HG03342 (cell line): ENCODE data around the gene LMO7.
"Not testable (repeated sequence)": the region's sequence is repeated elsewhere in the genome, so short reads cannot be mapped to it uniquely, and the experiment has no call there.

Experiments
- ATAC-seq: cut with Tn5 transposase; IDR thresholded peaks from one replicate; pipeline ENCODE4 v1.9.1; 2021; ENCODE audit warnings: mild to moderate bottlenecking, moderate library complexity; ENCODE audit not compliant: unreplicated experiment

Gene LMO7

DNA sequence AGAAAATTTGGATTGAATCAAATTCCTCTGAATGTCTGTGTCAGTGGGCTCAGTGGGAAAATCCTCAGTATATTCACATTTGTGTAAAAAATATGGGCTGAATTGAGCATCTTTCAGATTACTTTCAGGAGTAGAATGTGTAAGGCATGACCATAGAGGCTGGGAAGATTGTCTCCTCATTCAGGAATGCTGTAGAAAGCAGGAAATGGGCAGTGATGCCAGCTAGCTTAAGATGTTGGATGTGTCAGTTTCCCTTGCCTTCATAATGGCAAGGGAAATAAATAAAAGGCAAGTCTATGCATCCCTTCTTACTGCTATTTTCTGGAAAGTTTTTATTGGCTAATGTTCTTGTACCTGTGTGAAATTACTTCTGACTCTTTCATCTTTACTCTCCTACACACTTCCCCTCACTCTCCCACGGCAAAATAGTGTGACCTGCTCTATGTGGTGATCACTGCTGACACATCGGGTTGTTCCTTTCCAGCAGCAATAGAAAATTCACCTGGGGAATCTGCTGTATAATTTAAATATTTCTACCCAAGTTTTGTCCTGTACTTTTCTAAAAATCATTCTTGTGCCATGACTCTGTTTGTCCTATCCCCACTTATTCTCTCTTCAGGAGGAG, 103.2 kb downstream of the LMO7 start:
- no peak for ATAC-seq

DNA sequence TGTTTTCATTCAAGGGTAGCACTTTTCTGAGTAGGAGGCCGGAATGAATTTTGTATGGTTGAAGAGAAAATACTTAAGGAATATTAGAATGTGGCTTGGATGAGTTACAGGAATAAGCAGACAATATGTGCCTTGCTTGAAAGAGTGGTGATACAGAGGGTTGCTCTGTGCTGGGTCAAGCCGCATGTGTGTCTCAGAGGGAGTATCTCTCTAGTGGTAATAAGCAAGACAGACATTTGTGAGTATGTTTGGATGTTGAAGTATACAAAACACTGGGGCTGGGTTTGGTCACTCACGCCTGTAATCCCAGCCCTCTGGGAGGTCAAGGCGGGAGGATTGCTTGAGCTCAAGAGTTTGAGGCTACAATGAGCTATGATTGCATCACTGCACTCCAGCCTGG, 103.9 kb downstream of the LMO7 start:
- ATAC-seq, result no peak

DNA sequence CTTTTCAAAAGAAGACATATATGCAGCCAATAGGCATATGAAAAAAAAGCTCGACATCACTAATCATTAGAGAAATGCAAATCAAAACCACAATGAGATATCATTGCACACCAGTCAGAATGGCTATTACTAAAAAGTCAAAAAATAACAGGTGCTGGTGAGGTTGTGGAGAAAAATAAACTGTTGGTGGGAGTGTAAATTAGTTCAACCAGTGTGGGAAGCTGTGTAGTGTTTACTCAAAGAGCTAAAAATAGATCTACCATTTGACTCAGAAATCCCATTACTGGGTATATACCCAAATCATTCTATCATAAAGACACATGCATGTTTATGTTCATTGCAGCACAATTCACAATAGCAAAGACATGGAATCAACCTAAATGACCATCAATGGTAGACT, 106.9 kb downstream of the LMO7 start:
- not testable (repeated sequence) for ATAC-seq

DNA sequence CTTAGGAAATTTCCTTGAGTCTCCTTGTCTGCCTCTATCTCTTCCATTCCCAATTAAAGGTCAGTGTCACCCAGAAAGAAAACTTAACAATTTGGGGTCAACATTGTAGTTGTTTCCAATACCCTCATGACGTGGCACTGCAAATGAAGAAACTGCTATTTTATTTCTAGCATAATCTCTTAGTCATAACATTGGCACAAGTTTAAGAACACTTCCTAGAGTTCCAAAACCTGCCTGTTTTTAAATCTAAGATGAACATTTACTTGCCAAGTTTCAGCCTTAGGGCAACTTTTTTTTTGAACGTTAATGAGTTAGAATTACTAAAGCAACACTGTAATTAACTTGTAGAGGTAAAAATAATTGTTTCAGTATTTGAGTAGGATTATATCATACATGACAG, 108.0 kb downstream of the LMO7 start:
- no peak for ATAC-seq

DNA sequence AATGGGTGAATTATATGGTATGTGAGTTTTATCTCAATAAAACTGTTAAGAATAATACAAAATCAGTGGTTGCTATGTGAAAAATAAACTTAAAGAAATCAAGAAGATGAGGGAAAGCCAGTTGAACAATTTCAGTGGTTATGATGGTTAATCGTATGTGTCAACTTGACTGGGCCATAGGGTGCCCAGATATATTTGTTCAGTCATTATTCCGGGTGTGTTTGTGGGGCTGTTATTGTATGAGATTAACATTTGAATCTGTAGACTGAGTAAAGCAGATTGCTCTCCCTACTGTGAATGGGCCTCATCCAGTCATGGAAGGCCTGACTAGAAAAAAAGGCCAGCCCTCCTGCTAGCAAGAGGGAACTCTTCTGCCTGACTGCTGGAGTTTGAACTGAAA, 109.3 kb downstream of the LMO7 start:
- ATAC-seq, result no peak

- ATAC-seq, result no peak
Measured at GRCh38 chr13:75748874-75749273, 112.7 kb downstream of the LMO7 start.

DNA sequence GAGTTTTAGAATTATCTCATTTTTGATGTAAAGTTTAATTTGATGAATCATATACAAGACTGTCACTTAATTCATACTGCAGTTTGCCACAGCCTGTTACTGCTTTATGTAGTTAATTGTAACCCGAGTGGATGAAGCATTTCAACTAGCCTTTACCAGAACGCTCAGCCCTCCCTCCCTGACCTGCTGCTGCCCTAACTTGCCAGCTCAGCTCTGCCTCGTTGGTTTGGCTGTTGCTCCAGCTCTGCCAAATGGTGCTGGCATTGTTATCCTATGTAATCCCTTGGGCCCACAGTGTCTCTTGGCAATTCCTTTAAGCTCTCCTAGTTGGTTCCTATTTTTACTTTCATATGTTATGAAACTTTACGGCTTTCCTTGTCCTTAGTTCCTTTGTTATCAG, 113.3 kb downstream of the LMO7 start:
- ATAC-seq, result no peak

- ATAC-seq, result no peak
Measured at GRCh38 chr13:75751350-75751749, 115.2 kb downstream of the LMO7 start.

- ATAC-seq, result no peak
Measured at GRCh38 chr13:75752826-75753225, 116.7 kb downstream of the LMO7 start.

DNA sequence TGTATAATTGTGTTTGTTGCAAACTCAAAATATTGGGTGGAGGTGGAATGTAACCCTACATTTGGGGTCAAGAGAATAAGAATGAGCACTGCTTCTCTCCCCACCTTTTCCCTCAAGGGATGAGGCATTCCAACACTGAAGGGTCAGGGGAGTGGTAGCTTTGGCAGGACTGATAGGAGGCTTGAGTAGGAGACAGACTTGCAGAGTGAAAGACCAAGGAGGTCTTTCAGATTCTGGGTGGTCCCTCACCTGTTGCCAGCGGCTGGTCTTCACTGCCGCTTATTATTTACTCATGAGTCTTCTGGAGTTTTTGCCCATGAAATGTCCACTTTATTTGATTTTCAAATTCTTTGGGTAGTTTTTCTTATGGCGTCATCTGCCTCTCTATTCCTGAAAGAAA, 118.8 kb downstream of the LMO7 start:
- ATAC-seq, result no peak

DNA sequence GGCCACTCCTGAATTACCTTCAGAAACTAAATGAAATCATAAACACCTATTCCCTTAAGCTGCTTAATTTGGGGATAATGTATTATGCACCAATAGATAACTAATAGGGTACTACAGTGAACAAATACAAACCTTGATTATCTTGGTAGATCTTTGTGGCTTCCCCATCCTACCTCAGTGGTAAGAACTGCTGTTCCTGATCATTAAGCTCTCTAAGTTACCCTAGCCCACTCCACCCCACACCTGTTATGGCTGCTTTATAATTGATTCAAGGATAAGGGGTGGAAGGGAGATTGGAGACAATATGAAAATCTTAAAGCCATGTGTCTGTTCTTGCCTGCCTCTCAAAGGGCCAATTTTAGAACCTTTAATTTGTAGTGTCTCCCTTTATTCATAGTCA, 121.2 kb downstream of the LMO7 start:
- ATAC-seq, result no peak

GRCh38 chr13:75759531-75759930, 123.4 kb downstream of the LMO7 start:
- no peak for ATAC-seq

- ATAC-seq, result no peak
Measured at GRCh38 chr13:75760131-75761021, 124.2 kb downstream of the LMO7 start.

GRCh38 chr13:75761369-75761768, 125.2 kb downstream of the LMO7 start:
- ATAC-seq, result peak; percentile 45

DNA sequence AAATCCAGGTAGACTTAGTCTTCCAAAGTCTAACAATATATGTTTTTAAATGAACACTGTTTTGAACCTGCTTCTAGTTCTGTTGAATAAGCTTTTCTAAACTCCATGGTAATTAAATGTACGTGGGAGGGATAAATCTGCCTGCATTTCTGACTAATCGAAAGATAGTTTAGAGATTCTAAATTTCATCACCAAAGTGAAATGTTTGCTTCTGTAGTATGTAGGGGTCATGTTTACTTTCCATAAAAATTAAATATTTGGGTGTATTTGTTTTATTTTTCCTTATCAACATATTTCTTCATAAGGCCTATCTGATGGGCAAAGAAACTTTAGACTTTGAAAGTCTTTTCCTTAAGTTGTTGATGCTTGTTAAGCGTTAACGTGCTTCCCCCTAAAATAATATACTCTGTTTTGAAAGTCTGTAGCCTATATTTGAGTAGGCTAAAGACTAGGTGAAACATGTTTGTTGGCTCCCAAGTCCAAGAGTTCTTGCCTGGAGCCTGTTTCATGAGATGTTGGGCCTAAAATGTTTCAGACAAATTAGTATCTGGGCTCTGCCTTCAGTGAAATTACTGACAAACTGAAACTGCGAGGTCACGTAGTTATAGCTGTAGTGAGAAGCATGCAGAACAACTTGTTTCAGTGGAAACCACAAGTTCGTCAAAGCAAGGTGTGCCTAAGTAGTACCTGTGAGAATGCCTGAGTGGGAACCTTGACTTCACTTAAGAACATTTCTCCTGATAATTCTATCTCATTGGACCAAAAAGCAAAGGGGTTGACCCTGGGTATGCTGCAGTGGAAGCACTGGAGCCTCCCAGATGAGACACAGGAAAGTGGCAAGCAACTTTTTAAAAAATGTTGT, 126.2 kb downstream of the LMO7 start:
- peak; percentile 95 for ATAC-seq

- no peak for ATAC-seq
Measured at GRCh38 chr13:75762955-75763354, 126.8 kb downstream of the LMO7 start.

DNA sequence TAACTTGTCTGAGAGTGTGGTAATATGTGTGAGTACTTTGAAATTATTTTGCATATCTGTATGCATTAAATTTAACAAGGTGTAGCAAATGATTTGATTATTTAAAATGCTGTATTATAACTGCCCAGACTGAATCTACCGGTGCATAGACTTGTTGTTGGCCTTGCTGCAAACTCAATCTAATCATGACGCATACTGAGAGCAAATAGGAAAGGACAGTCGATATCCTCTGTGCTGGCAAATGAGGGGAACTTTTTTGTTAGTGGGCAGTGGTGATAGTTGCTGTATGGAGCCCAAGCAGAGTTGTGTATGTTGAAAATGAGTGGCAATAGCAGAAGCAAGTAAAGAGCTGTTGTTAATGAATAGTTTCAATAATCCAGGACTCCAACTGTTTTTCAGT, 127.4 kb downstream of the LMO7 start:
- no peak for ATAC-seq

DNA sequence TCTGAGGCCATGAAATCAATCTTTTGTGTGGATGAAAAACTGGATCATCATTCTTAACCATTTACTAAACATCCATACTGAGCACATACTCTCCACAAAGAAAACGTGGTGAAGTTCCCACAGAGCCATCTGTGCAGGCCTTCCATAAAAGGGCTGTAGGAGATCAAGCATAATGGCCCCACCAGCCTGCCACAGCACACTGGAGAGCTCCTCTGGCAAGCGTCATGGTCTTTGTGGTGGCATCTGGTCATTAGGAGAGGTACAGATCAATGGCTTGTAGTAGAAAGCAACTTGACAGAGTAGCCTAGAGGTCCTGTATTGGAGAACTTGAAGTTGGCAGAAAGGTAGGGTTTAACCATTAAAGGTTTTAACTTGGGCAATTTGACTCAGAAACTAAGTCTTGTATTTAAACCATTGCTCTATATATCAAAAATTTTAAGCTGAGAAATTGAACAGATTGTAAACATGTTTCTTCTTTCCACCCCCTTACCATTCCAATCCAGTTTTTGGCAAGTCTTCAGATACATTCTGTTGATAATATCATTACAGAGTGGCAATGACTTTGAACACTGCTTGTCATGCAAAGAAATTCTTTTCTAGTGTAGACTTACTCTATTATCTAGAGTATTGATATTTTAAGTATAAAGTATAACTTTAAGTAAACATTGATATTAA, 128.3 kb downstream of the LMO7 start:
- no peak for ATAC-seq

DNA sequence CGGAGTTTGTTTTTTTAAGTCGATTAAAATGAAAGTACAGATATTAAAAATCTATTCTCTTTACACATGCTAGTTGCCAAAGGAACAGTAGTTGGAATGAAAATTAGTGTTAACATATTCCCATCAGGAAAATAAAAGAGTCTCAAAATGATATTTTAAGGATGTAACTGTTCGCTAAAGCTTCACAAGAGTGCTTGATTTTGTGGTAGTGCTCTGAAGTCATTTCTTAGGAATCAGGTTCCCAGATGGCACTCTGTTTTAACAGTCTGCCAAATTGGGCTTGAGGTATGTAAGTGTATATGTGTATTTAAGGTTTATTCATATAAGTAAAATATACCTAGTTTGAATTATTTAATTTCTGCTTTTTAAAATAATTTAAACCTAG, 128.8 kb downstream of the LMO7 start:
- ATAC-seq, result no peak

- no peak for ATAC-seq
Measured at GRCh38 chr13:75766636-75767035, 130.5 kb downstream of the LMO7 start.
